Measurements from ENCODE around the gene DNAH10.

DNA sequence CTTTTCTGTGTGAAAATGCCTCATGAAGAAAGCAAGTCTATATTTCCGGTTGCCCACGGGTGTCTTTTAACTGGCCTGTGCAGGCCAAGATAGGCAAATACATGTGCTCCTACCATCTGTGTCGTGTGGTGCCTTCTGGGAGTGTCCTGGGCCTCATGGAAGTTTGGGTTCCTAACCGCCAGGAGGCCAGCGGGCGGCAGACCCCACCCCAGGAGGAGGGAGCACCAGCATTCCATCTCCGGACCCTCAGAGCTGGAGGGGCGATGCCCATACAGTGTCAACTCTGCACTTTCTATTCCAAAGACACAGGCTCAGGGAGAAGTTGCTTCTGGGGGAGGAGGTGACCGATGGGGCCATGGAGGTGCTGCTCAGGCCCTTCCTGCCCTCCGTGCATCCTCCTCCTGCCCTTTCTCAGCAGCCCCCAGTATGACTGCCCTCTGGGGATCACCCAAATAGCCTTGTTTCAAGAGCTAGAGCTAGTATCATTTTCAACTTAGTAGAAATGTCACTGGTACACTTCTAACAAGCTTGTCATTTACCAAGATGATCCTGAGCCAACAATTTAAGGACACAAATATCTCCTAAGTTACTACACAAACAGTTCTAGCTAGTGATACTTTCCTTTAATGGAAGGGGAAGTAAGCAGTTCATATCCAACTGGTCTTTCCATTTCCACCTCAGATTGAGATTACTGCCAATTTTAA, 192.7 kb downstream of the DNAH10 start:
- TF ChIP-seq, protein P1, sequence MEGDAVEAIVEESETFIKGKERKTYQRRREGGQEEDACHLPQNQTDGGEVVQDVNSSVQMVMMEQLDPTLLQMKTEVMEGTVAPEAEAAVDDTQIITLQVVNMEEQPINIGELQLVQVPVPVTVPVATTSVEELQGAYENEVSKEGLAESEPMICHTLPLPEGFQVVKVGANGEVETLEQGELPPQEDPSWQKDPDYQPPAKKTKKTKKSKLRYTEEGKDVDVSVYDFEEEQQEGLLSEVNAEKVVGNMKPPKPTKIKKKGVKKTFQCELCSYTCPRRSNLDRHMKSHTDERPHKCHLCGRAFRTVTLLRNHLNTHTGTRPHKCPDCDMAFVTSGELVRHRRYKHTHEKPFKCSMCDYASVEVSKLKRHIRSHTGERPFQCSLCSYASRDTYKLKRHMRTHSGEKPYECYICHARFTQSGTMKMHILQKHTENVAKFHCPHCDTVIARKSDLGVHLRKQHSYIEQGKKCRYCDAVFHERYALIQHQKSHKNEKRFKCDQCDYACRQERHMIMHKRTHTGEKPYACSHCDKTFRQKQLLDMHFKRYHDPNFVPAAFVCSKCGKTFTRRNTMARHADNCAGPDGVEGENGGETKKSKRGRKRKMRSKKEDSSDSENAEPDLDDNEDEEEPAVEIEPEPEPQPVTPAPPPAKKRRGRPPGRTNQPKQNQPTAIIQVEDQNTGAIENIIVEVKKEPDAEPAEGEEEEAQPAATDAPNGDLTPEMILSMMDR (IDR thresholded peaks at IDR 0.05 in 4 of 5, conservative IDR thresholded peaks at IDR 0.05 in 1 of 5): no peak
- TF ChIP-seq POLR2A (IDR thresholded peaks at IDR 0.05): no peak
